Astrocyte of the cerebellum (primary cell): ENCODE measurements around the gene LDB2.
"Not testable (repeated sequence)": the region's sequence is repeated elsewhere in the genome, so short reads cannot be mapped to it uniquely, and the experiment has no call there.

Experiments used
- DNase-seq: peaks from one replicate; pipeline ENCODE4 v3.0.0-alpha.2; 2011; ENCODE audit warnings: low read depth
- H3K4me3 ChIP-seq: 2 replicates; pipeline ENCODE4 v1.5.1; 2011; ENCODE audit warnings: mild to moderate bottlenecking, low read depth, low read length, moderate library complexity
- in situ Hi-C: cut with HindIII; loops from 2 replicates; pipeline ENCODE4 v1.10.0; 2017; ENCODE audit warnings: low sequenced_read_pairs
- TF ChIP-seq, protein P1 (sequence below): IDR thresholded peaks from 2 replicates; pipeline ENCODE4 v1.5.1; 2012; ENCODE audit warnings: low read length, low read depth, moderate library complexity, mild to moderate bottlenecking; ENCODE audit errors: missing control alignments

LDB2 gene

DNA sequence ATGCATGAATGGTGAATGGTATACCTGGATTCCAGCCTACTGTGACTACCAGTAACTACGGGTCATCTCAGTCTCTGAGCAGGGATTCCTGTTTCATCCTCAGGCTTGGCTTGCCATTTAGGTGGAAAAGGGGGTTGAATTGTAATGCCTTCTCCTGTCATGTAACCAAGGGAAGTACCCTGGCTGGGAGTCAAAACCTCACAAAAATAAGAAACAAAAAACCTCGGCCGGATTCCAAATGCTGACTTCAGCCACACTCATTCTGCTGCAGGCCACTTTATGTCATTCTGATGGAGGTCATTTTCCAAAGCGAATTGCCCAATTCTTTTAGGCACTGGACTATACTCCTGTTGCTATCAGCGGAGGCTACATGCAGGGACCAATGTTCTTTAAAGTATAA lies 324.7 kb downstream of the LDB2 start:
- peak; percentile 78 for DNase-seq

DNA sequence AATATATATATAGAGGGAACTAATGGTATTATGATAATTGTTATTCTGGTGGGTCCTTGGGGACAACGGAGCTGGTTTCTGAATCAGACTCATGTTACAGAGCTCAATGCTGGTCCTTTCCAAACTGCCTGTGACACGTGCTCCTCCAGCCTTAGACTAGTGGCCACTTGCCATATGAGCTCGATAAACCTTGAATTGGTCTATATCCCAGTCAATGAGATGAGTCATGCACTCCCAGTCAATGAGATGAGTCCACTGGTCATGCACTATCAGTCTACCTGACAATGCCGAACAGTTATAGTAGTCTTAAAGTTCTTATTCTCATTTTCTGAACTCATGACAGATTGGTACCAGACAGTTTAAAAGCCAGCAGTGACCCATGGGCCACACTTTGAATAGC lies 325.2 kb downstream of the LDB2 start:
- in situ Hi-C loops = no loop called here
- no peak overlapping the region for H3K4me3 ChIP-seq
- TF ChIP-seq, protein P1, sequence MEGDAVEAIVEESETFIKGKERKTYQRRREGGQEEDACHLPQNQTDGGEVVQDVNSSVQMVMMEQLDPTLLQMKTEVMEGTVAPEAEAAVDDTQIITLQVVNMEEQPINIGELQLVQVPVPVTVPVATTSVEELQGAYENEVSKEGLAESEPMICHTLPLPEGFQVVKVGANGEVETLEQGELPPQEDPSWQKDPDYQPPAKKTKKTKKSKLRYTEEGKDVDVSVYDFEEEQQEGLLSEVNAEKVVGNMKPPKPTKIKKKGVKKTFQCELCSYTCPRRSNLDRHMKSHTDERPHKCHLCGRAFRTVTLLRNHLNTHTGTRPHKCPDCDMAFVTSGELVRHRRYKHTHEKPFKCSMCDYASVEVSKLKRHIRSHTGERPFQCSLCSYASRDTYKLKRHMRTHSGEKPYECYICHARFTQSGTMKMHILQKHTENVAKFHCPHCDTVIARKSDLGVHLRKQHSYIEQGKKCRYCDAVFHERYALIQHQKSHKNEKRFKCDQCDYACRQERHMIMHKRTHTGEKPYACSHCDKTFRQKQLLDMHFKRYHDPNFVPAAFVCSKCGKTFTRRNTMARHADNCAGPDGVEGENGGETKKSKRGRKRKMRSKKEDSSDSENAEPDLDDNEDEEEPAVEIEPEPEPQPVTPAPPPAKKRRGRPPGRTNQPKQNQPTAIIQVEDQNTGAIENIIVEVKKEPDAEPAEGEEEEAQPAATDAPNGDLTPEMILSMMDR = no peak
- no peak for DNase-seq

More for the DNA sequence above, 324.7 kb downstream of the LDB2 start:
- TF ChIP-seq, protein P1 = no peak
- H3K4me3 ChIP-seq = no peak overlapping the region
- in situ Hi-C loops = no loop called here

DNA sequence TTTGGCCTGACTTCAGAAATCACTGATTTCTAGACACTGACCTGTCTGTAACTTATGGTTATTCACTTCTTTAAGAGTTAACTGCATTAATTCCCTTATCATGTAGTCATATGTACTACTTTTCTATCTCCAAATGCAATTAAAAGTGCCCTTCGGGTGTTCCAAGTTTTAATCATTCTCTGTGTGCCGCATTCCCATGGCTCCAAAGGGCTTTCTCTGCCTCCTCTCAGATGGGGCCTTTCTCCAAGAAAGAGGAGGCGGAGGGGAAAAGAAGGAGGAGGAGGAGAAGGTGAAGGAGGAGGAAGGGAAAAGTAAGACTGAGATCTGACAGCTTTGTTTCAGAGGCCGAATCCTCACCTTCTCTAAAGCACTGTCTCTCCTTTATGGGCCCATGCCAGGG lies 325.8 kb downstream of the LDB2 start:
- TF ChIP-seq, protein P1 = no peak
- no peak for DNase-seq
- H3K4me3 ChIP-seq = no peak overlapping the region
- in situ Hi-C loops = no loop called here

DNA sequence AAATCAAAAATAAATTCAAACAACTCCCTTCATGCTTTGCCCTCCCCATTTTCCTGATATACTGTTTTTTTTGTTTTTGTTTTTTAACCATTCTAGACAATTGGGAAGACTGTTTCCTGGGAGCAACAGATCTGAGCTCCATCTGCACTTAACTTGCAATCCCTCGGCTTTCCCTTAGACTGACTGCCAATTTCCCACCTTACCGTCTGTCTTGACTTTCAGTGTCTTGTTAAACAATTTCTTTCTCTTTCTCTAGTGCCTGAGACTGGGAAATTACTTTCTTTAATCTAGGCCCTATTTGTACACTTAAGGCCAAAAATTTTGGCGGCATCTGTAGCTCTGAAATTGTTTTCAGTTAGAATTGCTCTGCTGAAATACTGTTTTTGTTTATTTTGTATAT lies 326.3 kb downstream of the LDB2 start:
- no peak for DNase-seq
- in situ Hi-C loops = no loop called here
- H3K4me3 ChIP-seq = no peak overlapping the region
- TF ChIP-seq, protein P1 = no peak

DNA sequence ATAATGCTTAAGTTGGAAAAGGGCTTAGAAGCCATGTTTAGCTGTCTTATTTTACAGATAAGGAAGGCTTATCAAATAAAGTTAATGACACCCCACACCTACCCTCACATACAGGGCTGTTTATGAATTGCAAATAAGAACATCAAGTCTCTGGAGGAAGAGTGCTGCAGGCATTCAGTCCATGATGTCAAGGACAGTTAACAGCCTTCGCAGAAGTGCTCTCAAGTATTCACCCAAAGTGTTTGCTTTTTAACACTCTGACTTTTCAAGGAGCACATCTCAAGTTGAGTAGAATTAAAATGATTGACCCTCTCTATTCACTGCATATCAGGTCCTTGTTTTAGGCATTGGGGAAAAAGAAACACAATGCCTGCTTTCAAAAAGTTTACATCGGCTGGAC lies 328.7 kb downstream of the LDB2 start:
- in situ Hi-C loops = no loop called here

DNA sequence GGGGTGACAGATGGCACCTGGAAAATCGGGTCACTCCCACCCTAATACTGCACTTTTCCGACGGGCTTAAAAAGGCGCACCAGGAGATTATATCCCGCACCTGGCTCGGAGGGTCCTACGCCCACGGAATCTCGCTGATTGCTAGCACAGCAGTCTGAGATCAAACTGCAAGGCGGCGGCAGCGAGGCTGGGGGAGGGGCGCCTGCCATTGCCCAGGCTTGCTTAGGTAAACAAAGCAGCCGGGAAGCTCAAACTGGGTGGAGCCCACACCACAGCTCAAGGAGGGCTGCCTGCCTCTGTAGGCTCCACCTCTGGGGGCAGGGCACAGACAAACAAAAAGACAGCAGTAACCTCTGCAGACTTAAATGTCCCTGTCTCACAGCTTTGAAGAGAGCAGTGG lies 341.1 kb downstream of the LDB2 start:
- DNase-seq, H3K4me3 ChIP-seq, in situ Hi-C loops: not testable (repeated sequence)

More for the DNA sequence above, 328.7 kb downstream of the LDB2 start:
- DNase-seq = no peak
- TF ChIP-seq, protein P1 = no peak
- H3K4me3 ChIP-seq = no peak overlapping the region

DNA sequence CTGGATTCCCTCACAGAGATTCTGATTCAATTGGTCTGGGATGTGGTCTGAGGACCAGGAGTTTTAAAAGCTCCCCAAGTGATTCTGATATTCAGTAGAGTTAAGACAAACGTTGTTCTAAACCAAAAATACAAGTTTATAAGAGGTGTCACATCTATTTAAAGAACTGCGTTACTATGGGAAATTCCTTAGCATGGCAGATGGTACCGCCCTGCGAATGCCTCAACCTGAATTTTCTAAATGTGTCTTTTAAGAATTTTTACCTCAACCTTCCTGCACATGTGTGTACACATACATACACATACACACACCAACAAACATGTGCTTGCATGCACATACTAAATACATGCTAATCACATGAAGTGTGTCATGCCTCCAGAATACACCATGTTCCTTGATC lies 343.3 kb downstream of the LDB2 start:
- no peak for DNase-seq
- H3K4me3 ChIP-seq = no peak overlapping the region
- in situ Hi-C loops = no loop called here
- TF ChIP-seq, protein P1 = no peak
